Activated naive CD8-positive, alpha-beta T cell treated with anti-CD3 and anti-CD28 coated beads, Interleukin-2, amount 50 U/mL, for 24 hours (primary cell): ENCODE measurements around the gene TNNT1.
"Not testable (repeated sequence)": the region's sequence is repeated elsewhere in the genome, so short reads cannot be mapped to it uniquely, and the experiment has no call there.

Experiments used
- ATAC-seq: fragments of 150-1000 bp; cut with Tn5 transposase; one replicate; pipeline ENCODE4 v1.10.0; 2021
- DNase-seq: peaks from one replicate; pipeline ENCODE4 v3.0.0; 2021
- H3K27ac Mint-ChIP-seq: one replicate; pipeline ENCODE4 v1.8.0; 2021; ENCODE audit warnings: mild to moderate bottlenecking, mixed read lengths
- H3K27me3 Mint-ChIP-seq: one replicate; pipeline ENCODE4 v1.8.0; 2021; ENCODE audit warnings: mixed read lengths
- H3K36me3 Mint-ChIP-seq: one replicate; pipeline ENCODE4 v1.8.0; 2021; ENCODE audit warnings: low read depth, mixed read lengths
- H3K4me1 Mint-ChIP-seq: one replicate; pipeline ENCODE4 v1.8.0; 2021; ENCODE audit warnings: mixed read lengths
- H3K4me3 Mint-ChIP-seq: one replicate; pipeline ENCODE4 v1.8.0; 2021; ENCODE audit warnings: mild to moderate bottlenecking, moderate library complexity, mixed read lengths
- H3K9me3 Mint-ChIP-seq: one replicate; pipeline ENCODE4 v1.8.0; 2021; ENCODE audit warnings: mixed read lengths

TNNT1 gene

GRCh38 chr19:55113570-55114039, 35.4 kb downstream of the TNNT1 start:
- H3K27ac Mint-ChIP-seq: no peak overlapping the region
- no peaks in the 10 kb centered on the region for H3K9me3 Mint-ChIP-seq
- H3K36me3 Mint-ChIP-seq: peaks cover 17% of the 10 kb centered on the region
- no peak overlapping the region for H3K4me3 Mint-ChIP-seq
- no peaks in the 10 kb centered on the region for H3K27me3 Mint-ChIP-seq
- no peak for ATAC-seq
- DNase-seq: no peak
- H3K4me1 Mint-ChIP-seq: peaks cover 26% of the 10 kb centered on the region

- Mint-ChIP-seq H3K4me1 (peaks cover 20% of the 10 kb centered on the region), H3K36me3 (peaks cover 18% of the 10 kb centered on the region), H3K27ac (no peak overlapping the region), H3K9me3 (no peaks in the 10 kb centered on the region), H3K4me3 (no peak overlapping the region), H3K27me3 (no peaks in the 10 kb centered on the region)
- ATAC-seq (no peak), DNase-seq (no peak)
Observed at GRCh38 chr19:55112777-55113569, 36.0 kb downstream of the TNNT1 start.

- peaks cover 17% of the 10 kb centered on the region for H3K36me3 Mint-ChIP-seq
- DNase-seq (no peak), ATAC-seq (no peak)
- H3K27me3 Mint-ChIP-seq: no peaks in the 10 kb centered on the region
- no peak overlapping the region for H3K27ac Mint-ChIP-seq
- no peak overlapping the region for H3K4me3 Mint-ChIP-seq
- no peaks in the 10 kb centered on the region for H3K9me3 Mint-ChIP-seq
- H3K4me1 Mint-ChIP-seq: peaks cover 17% of the 10 kb centered on the region
Observed at GRCh38 chr19:55112246-55112776, 36.7 kb downstream of the TNNT1 start.

GRCh38 chr19:55111238-55111831, 37.7 kb downstream of the TNNT1 start:
- Mint-ChIP-seq H3K27me3 (no peaks in the 10 kb centered on the region), H3K27ac (no peak overlapping the region), H3K9me3 (no peaks in the 10 kb centered on the region), H3K36me3 (peaks cover 18% of the 10 kb centered on the region), H3K4me1 (peaks cover 17% of the 10 kb centered on the region), H3K4me3 (no peak overlapping the region)
- ATAC-seq (no peak), DNase-seq (no peak)

- peaks cover 3% of the 10 kb centered on the region for H3K4me1 Mint-ChIP-seq
- no peak overlapping the region for H3K27ac Mint-ChIP-seq
- peaks cover 15% of the 10 kb centered on the region for H3K36me3 Mint-ChIP-seq
- no peak for DNase-seq
- no peak overlapping the region for H3K4me3 Mint-ChIP-seq
- H3K9me3 Mint-ChIP-seq: no peaks in the 10 kb centered on the region
- no peak for ATAC-seq
- no peaks in the 10 kb centered on the region for H3K27me3 Mint-ChIP-seq
Observed at GRCh38 chr19:55109527-55110291, 39.3 kb downstream of the TNNT1 start.

- H3K27ac Mint-ChIP-seq, H3K4me1 Mint-ChIP-seq, H3K4me3 Mint-ChIP-seq, H3K27me3 Mint-ChIP-seq, H3K9me3 Mint-ChIP-seq, ATAC-seq, DNase-seq: not testable (repeated sequence)
- peaks cover 27% of the 10 kb centered on the region for H3K36me3 Mint-ChIP-seq
Observed at GRCh38 chr19:55107252-55107651, 41.8 kb downstream of the TNNT1 start.

GRCh38 chr19:55106591-55106990, 42.4 kb downstream of the TNNT1 start:
- no peak for DNase-seq
- Mint-ChIP-seq H3K27me3 (no peaks in the 10 kb centered on the region), H3K36me3 (peaks cover 29% of the 10 kb centered on the region), H3K27ac (no peak overlapping the region), H3K9me3 (no peaks in the 10 kb centered on the region), H3K4me3 (no peak overlapping the region), H3K4me1 (no peaks in the 10 kb centered on the region)
- ATAC-seq: peak; percentile 33

- no peak overlapping the region for H3K4me3 Mint-ChIP-seq
Observed at GRCh38 chr19:55105237-55105636, 43.8 kb downstream of the TNNT1 start.

GRCh38 chr19:55103190-55103589, 45.8 kb downstream of the TNNT1 start:
- Mint-ChIP-seq H3K9me3 (no peaks in the 10 kb centered on the region), H3K4me3 (no peak overlapping the region), H3K36me3 (peaks cover 30% of the 10 kb centered on the region), H3K27me3 (no peaks in the 10 kb centered on the region), H3K4me1 (no peaks in the 10 kb centered on the region), H3K27ac (no peak overlapping the region)
- ATAC-seq (no peak), DNase-seq (no peak)

More at GRCh38 chr19:55105237-55105636, 43.8 kb downstream of the TNNT1 start:
- DNase-seq: no peak
- Mint-ChIP-seq H3K36me3 (peaks cover 34% of the 10 kb centered on the region), H3K9me3 (no peaks in the 10 kb centered on the region), H3K27me3 (no peaks in the 10 kb centered on the region), H3K27ac (no peak overlapping the region), H3K4me1 (no peaks in the 10 kb centered on the region)
- no peak for ATAC-seq

- ATAC-seq: no peak
- Mint-ChIP-seq H3K9me3 (no peaks in the 10 kb centered on the region), H3K27me3 (no peaks in the 10 kb centered on the region), H3K27ac (no peak overlapping the region), H3K4me3 (no peak overlapping the region), H3K4me1 (no peaks in the 10 kb centered on the region), H3K36me3 (peaks cover 30% of the 10 kb centered on the region)
- DNase-seq: no peak
Observed at GRCh38 chr19:55101261-55101660, 47.7 kb downstream of the TNNT1 start.

GRCh38 chr19:55099557-55100506, 49.2 kb downstream of the TNNT1 start:
- Mint-ChIP-seq H3K9me3 (no peaks in the 10 kb centered on the region), H3K4me3 (no peak overlapping the region), H3K27me3 (no peaks in the 10 kb centered on the region), H3K4me1 (no peaks in the 10 kb centered on the region), H3K27ac (no peak overlapping the region), H3K36me3 (peaks cover 28% of the 10 kb centered on the region)
- ATAC-seq: no peak
- DNase-seq: no peak

GRCh38 chr19:55098716-55099556, 50.1 kb downstream of the TNNT1 start:
- no peak overlapping the region for H3K27ac Mint-ChIP-seq
- ATAC-seq: no peak

More at GRCh38 chr19:55098716-55099556, 50.1 kb downstream of the TNNT1 start:
- Mint-ChIP-seq H3K4me3 (no peak overlapping the region), H3K4me1 (no peaks in the 10 kb centered on the region), H3K27me3 (no peaks in the 10 kb centered on the region), H3K9me3 (no peaks in the 10 kb centered on the region), H3K36me3 (peaks cover 30% of the 10 kb centered on the region)
- no peak for DNase-seq
